ENCODE measurements around the gene FGFR1OP2.

- TF ChIP-seq CTCF (conservative IDR thresholded peaks at IDR 0.05; ENCODE audit: low read length) (no peak), EZH2phosphoT487 (IDR thresholded peaks at IDR 0.05; ENCODE audit: borderline replicate concordance, low read depth, low read length) (no peak)
These were observed 9.6 kb upstream of the FGFR1OP2 start for GRCh38 chr12:26928661-26929060.

Data from OCI-LY7 (cell line).